Stimulated activated CD8-positive, alpha-beta memory T cell treated with anti-CD3 and anti-CD28 coated beads, Interleukin-4, amount 100 ng/mL, for 1 hour (primary cell): ENCODE results near the gene KCNK1.

Experiments
- DNase-seq, 2 donors: peaks; one replicate each; pipeline ENCODE4 v3.0.0-alpha.2; 2020; ENCODE audit warnings: low read depth in 2 of 2, low spot score in 1 of 2

The KCNK1 gene

DNA sequence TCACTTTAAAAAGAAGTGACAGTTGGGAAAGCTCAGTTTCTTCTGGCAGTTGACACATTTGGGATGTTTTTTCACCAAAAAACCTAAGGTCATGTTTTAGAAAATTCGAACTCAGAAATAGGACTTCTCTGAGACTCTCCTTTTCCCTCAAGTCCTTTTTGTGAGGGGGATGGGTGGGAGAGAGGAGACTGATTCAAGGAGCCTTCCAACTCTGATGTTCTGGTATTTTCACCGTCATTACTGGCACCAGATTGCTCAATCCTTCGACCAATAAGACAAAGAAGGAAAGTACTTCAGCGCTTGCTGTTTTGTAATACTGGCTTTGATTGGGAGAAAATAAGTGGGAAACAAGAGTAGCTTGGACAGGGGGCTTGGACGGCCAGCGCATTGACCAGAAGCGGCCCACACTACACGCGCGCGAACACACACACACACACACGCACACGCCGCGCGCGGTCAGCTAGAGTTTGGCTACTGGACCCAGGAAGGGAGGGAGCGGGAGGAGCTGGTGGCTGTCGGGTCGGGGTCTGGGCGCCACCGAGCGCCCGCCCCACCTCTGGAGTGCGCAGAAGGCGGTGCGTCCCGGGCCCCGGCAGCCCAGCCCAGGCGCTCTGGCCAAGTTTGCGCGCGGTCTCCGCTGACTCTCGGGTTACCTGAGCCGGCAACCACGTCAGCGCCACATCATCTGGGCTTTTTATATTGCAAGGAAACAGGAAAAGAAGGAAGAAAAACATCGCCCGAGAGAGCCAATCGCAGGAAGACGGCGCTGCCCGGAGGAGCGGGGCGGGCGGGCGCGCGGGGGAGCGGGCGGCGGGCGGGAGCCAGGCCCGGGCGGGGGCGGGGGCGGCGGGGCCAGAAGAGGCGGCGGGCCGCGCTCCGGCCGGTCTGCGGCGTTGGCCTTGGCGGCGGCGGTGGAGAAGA, at the start of gene KCNK1:
TSS of gene KCNK1 (plus strand) at position 855 of the 921 bp plus-strand sequence. CDS start at position 921, 66 bp downstream.
- DNase-seq = no peak

DNA sequence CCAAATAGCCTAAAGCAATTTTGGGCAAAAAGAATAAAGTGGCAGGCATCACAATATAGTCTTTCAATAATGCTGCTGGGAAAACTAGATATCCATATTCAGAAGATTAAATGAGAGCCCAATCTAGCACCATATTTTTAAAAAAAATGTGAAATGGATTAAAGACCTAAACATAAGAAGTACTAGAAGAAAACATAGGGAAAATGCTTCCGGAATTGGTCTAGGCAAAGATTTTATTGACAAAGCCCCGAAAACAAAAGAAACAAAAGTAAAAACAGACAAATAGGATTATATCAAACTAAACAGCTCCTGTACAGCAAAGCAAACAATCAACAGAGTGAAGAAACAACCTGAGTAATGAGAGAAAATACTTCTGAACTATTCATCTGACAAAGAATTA, 48.6 kb upstream of the KCNK1 start:
- DNase-seq = no peak

- no peak for DNase-seq
Measured at GRCh38 chr1:233566886-233567285, 47.0 kb upstream of the KCNK1 start.

DNA sequence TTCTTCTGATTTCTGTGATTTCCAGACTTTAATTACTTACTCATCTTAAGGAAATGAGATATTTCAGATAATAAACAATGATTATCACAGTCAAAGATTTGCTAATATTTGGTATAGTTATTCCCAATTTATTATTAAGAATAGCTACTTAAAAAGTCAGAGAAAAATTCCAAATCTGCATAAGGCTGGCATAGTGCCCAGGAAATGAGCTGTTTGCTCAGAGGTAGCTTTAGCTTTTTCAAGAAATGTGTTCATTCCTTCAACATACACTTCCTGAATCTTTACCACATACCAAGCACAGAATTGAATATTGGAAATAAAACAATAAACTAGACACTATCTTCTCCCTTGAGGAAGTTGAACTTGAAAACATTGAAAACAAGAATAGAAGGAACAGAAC, 44.3 kb upstream of the KCNK1 start:
- DNase-seq = no peak

GRCh38 chr1:233570216-233570615, 43.7 kb upstream of the KCNK1 start:
- DNase-seq = no peak

GRCh38 chr1:233570706-233571105, 43.2 kb upstream of the KCNK1 start:
- no peak for DNase-seq

DNA sequence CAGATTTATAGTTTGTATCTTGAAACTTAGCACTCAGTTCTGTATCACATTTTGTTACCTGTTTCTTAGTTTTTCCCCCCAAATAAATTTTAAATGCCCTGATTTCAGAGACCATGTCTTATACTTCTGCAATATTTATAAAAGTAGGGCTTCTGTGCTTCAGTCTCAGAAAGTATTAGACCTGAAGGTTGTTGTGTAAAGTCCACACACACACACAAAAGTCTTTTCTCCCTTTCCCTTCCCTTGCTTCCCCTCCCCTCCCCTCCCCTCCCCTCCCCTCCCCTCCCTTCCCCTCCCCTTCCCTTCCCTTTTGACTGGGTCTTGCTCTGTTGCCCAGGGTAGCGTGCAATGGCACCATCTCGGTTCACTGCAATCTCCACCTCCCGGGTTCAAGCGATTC, 41.0 kb upstream of the KCNK1 start:
- no peak for DNase-seq

- DNase-seq = no peak
Measured at GRCh38 chr1:233575450-233575849, 38.5 kb upstream of the KCNK1 start.

GRCh38 chr1:233582439-233582838, 31.5 kb upstream of the KCNK1 start:
- no peak for DNase-seq

DNA sequence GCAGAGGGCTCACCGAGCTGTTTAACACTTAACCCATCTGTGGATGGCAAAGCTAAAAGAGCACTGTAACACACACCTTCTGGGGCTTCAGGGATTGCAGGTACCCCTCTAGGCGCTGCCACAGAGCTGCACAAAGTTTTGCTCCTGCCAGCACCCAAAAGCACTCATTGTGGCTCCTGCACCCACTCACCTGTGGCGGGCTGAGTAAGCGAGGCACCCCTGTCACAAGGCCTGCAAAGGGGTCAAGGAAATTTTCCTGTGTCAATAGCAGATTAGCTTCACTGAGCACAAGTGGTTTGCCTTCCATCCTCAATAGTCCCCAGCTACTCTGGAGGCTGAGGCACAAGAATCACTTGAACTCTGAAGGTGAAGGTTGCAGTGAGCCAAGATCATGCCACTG, 29.5 kb upstream of the KCNK1 start:
- DNase-seq = no peak

DNA sequence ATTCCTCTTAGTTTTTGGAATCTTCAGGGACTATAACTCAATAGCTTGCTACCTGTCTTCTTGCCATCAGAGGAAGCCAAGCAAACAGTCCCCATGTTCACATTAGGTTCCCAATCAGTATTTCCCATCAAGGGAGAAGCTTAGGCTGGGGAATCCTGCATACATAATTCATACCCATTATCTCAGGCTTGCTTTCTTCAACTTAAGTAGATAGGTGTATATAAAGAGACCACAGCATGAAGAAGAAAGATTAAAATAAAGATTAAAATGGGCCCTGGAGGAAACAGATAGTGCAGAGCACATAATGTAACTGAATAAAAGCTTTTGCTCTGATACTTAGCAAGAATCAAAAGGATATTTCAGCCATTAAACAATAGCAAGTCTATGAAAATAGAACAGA, 29.0 kb upstream of the KCNK1 start:
- DNase-seq = no peak

GRCh38 chr1:233586301-233586700, 27.6 kb upstream of the KCNK1 start:
- no peak for DNase-seq

- no peak for DNase-seq
Measured at GRCh38 chr1:233587196-233587595, 26.7 kb upstream of the KCNK1 start.

DNA sequence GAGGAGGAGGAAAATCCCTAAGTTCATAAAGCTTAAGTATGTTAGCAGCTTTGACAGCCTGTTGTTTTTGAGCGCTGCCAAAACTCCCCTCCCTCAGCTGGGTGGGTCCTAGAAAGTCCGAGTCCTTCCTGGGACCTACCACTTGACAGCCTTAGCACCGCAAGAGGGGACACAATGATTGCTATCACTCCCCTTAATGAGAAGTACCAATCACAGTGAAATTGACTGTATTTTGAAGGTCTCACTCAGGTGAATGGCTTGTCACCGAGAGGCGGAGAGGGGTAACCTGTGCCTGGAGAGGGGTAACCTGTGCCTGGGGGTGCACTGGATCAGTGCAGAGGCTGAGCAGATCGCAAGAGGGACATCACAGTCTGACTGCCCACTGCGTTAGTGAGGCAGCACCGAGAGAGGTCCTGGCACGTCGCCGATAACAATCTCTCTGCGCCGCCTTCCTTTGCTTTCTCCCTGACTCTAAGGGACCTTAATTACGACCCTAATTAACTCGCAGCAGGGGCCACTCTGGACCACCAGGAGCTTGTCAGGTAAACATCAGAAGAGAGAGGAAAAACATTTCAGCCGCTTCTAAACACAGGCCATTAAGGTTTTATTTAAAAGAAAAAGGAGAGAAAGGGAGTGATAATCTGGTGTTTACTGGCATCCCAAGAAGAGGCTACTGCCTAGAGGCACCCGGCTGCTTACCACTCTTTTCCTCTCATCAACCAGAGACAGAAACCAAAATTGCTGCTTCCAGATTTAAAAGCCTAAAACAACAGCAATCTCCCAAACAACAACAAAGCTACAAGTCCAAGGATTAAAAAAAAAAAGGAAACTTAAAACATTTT, 25.7 kb upstream of the KCNK1 start:
- no peak for DNase-seq

DNA sequence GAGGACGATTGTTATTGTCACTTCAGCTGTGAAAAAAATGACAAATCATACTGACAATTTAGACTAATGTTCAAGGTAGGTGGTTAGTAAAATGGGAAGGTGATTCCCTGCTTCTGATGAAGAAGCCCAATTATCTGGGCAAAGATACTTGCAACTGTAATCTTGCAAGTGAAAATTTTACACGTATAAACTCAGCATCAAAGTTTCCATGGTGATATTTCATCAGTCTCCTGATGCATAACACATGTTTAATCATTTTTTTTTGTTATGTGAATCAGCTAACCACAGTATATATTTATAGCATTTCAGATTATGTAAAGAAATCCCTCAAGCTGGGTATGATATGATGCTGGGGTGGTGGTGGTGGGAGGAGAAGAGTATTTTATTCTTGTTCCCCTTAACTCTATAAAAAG, 16.4 kb upstream of the KCNK1 start:
- DNase-seq = no peak

GRCh38 chr1:233598891-233599541, 14.9 kb upstream of the KCNK1 start:
- no peak for DNase-seq

- no peak for DNase-seq
Measured at GRCh38 chr1:233599542-233600073, 14.3 kb upstream of the KCNK1 start.

DNA sequence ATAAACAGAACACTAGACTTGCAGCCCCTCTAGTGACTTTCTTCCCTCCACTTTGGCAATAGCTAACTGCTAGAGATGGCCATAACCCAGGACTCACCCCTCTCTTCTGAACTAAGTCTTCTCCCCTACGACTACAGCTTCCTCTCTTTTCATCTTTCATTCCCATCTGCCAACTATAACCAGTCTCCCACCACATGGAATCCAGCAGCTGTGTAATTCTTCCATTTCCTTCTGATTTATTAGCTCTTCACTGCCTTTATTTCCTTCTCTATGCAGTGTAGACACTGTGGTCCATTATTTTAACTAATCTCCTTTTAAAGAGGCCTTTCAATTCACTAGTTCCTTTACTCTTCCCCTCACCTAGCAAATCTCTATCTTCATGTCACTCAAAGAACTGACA, 13.4 kb upstream of the KCNK1 start:
- no peak for DNase-seq

DNA sequence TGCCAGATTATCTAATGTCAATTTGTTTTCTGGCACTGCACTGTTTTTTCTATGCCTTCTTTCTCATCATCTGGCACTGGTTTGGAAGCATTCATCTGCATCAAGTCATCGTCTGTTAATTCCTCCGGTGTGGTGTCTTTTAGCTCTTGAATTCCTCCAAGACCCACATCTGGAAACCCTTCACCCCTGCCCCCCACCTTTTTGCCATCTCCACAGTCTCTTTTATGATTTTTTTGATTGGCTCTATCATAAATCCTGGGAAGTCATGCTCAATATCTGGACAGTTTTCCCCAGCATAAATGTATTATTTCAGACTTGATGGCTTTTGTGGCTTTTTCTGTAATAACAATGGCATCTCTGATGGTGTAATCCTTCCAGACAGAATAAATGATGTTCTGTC, 10.4 kb upstream of the KCNK1 start:
- no peak for DNase-seq

- no peak for DNase-seq
Measured at GRCh38 chr1:233605205-233605604, 8.7 kb upstream of the KCNK1 start.

GRCh38 chr1:233606813-233607212, 7.1 kb upstream of the KCNK1 start:
- DNase-seq = no peak
